NCI-H1092 (cell line): ENCODE measurements around the gene ANKRD44.

Experiments used
- DNase-seq: peaks from one replicate; lab custom pipeline; 2025; lab: John Stamatoyannopoulos, UW

Gene ANKRD44

GRCh38 chr2:197238043-197238365 lies 72.6 kb downstream of the ANKRD44 start:
- no peak for DNase-seq

- DNase-seq, result no peak
These were observed 73.1 kb downstream of the ANKRD44 start for GRCh38 chr2:197237291-197238042.

- no peak for DNase-seq
These were observed 73.8 kb downstream of the ANKRD44 start for GRCh38 chr2:197236816-197237215.

- DNase-seq, result no peak
These were observed 74.4 kb downstream of the ANKRD44 start for GRCh38 chr2:197236159-197236558.

GRCh38 chr2:197235711-197236110 lies 74.9 kb downstream of the ANKRD44 start:
- DNase-seq, result no peak

GRCh38 chr2:197234671-197235191 lies 75.8 kb downstream of the ANKRD44 start:
- DNase-seq, result no peak

GRCh38 chr2:197233473-197233872 lies 77.1 kb downstream of the ANKRD44 start:
- DNase-seq, result no peak

- DNase-seq, result no peak
These were observed 78.6 kb downstream of the ANKRD44 start for GRCh38 chr2:197232010-197232409.

GRCh38 chr2:197229509-197230443 lies 80.8 kb downstream of the ANKRD44 start:
- no peak for DNase-seq

- DNase-seq, result no peak
These were observed 87.1 kb downstream of the ANKRD44 start for GRCh38 chr2:197223451-197223850.

GRCh38 chr2:197219636-197220035 lies 90.9 kb downstream of the ANKRD44 start:
- DNase-seq, result no peak

GRCh38 chr2:197217541-197217940 lies 93.0 kb downstream of the ANKRD44 start:
- no peak for DNase-seq

- DNase-seq, result no peak
These were observed 94.1 kb downstream of the ANKRD44 start for GRCh38 chr2:197216361-197216979.

- DNase-seq, result no peak
These were observed 94.7 kb downstream of the ANKRD44 start for GRCh38 chr2:197215748-197216360.

GRCh38 chr2:197212344-197213262 lies 98.0 kb downstream of the ANKRD44 start:
- no peak for DNase-seq

- DNase-seq, result no peak
These were observed 98.7 kb downstream of the ANKRD44 start for GRCh38 chr2:197211881-197212342.

GRCh38 chr2:197210430-197210829 lies 100.2 kb downstream of the ANKRD44 start:
- DNase-seq, result no peak

GRCh38 chr2:197209742-197210408 lies 100.7 kb downstream of the ANKRD44 start:
- DNase-seq, result no peak

GRCh38 chr2:197209246-197209645 lies 101.3 kb downstream of the ANKRD44 start:
- DNase-seq, result no peak

GRCh38 chr2:197208841-197209240 lies 101.7 kb downstream of the ANKRD44 start:
- DNase-seq, result no peak
